Measurements from ENCODE around the gene ASCL2.
"Not testable (repeated sequence)": the region's sequence is repeated elsewhere in the genome, so short reads cannot be mapped to it uniquely, and the experiment has no call there.

The ASCL2 gene

DNA sequence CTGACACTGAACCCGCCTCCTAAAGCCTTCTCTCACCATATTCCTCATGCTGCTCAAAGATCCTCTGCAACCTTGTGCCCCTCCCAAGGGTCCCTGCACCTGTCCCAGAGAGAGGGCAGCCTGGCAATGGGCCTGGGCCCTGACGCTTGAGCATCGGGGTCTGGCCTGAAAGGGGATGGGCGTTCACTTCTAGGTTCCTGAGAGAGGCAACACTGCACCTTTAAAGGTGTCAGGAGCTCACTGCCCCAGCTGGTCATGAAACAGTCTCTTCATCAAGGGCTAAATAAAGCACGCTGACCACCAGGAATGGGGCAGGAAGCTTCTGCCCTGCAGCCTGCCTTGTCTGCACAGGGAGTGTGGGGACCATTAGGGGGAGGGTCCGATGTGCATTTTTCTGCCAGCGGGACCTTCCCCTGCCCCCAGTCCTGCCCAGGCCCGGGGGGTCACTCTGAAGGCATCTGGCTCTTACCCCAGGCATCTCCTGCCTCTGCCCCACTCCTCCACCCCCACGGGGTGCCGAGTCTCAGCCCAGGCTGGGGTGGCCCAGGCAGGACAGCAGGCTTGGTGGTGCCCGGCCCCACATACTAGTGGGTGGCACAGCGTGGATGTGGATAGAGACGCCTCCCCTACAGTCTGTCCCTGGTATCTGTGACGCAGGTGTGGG, 27.9 kb upstream of the ASCL2 start:
- DNase-seq (ENCODE audit: low read depth, low spot score) = no peak

DNA sequence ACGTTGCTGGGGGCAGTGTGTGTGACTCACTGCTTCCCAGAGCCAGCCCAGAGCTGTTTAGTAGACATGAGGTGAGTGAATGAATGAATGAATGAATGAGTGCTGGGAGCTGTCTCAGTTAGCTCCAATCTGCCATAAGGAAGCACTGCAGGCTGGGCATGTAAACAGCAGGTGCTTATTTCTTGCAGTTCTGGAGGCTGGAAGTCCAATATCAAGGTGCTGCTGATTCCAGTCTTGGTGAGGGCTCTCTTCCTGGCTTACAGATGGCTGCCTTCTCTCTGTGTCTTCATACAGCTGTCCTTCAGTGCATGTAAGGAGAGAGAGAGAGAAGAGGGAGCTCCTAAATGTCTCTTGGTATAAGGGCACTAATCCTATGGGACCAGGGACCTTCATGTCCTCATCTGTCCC, 27.2 kb upstream of the ASCL2 start:
- DNase-seq (ENCODE audit: low read depth, low spot score) = no peak

DNA sequence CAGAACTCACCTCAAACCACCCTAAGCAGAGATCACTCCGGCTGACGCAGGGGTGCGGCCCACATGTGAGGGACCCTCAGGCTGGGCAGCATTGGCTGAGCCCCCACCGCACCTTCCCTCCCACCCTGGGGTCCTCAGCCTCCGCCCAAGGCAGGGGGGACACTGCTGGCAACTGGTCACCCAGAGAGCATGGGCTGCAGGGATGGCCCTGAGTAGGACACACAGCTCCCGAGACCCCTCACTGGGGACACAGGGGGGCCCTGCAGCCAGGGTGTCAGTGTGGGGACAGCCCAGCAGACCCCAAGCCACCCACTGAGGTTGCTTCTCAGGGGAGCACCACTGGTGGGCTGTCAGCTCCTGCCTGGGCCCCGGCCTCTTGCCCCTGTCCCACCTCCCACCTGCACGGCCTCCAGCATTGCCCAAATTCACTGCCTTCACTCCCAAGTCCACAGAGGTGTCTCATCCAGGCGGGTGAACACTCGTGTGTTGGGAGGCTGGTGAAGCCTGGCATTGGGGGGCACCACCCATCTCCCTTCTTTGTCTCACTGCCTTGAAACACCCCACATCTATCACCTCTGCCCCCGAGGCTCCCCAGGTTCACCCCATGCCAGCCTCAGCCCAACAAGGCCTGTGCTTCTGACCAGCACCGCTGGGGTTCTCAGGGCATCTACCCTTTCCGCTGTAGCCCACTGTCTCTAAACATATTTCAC, 26.7 kb upstream of the ASCL2 start:
- no peak for DNase-seq (ENCODE audit: low read depth, low spot score)

DNA sequence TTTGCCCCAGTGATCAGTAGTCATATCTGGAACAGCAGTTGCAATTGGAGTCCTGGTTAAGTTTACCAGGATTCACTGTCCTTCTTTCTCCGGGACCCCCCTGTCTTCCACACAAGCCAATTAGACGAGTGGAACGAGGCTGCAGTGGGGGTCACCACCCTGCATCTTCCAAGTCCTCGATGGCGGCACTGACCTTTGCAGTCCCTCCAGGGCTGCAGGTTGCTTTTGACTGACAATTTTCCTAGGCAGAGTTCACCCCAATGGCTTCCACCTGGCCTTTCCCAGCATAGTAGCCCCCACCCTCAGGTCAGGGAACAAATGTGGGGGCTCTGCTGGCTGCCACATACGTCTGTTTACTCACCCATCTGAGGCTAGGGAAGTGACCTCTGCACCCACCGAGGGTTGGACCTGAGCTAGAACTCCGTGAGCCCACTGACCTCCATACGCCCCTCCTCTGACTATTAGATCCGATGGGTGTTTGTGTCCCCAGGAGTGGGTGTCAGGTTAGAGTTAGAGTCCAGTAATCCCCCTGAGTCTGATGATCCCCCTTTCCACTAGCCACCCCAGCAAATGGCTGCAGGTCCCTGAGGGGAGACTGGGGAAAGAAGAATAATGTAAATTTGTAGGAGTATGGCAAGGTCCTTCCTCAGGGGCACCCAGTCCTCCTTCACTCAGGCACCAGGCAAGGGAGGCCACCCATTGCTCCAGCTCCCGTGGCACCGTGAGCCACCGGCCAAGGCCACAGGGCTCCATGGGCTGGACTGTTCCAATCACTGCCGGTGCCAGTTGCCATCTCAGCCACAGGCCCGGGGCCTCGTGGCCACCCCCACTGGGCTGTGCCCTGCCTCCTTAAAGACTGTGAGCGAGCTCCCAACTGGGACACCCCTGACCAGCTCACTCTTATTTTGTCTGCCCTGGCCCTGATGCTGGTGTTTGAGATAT, 25.9 kb upstream of the ASCL2 start:
- DNase-seq (ENCODE audit: low read depth, low spot score) = no peak

DNA sequence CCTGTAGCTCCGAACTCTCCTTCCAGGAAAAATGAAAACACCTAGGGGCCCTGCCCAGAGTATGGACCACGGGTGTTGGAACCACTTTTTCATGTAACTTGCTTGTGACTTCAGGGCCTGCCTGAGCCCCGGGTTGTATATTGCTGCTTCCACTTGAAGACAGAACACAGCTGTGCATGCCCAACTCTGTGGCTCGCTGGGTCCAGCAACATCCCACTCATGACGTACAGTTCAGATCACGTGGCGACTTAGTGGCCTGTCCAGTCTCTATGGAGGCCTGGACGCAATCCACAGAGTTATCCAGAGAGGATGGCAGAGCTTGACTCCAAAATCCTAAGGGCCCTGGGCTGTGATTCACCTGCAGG, 24.5 kb upstream of the ASCL2 start:
- DNase-seq (ENCODE audit: low read depth, low spot score) = no peak

DNA sequence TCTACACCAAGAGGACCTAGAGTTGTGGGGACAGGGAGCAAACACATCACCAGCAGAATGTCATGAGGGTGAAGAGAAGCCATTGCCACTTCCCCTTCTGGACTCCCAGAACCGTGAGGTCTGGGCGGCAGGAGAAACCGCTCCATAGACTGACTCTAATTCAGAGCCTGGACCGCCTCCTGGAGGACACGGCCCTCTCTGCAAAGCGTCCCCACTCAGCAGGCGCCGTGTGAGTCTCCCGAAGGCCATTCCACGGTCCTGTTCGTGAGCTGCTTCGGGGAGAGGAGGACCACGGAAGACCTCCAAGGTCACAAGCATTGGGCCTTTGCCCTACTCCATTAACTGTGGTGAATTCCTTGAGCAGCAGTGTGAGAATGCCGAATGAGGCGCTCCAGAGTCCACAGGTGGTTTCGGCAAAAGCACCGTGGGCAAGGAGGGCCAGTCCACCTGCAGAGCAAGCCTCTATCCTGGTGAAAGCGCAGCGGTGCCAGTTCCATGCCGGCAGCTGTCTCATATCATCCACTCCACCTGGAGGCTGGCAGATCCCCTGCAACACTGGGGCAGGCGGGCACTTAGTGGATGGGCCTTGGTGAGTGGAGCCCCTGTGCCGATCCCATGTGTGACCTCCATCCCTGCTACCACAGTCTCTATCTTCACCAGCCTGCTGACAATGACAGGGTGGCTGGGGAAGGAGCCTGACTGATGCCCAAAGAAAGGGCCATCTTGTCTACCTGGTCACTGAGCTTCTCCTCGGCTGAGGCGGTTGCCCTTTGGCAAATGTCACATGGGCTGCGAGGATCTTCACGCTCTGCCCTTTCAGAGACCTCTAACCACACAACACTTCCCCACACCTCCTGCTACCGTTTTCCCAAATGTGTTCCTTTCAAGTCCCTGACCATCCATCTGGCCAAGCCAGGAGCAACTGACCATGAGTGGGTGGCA, 23.9 kb upstream of the ASCL2 start:
- no peak for DNase-seq (ENCODE audit: low read depth, low spot score)

DNA sequence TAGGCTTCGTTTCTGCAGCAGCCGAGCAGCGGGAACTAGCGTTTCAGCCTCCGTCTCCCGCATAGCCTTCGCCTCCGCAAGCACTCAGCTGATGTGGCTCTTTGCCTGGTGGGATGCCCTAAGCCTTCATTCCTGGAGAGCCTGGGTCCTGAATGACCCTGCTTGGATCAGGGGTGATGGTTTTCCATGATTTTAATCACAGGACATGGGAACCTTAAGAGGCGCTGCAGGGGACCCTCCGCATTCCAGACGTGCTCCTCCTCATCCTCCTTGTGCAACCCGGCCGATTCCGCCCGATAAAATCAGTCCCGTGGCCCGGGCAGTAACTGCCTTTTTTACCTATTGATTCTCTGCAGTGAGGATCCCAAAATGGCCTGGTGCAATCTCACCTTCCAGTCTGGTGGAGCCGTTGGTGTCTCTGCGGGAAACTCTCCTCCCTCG, 23.2 kb upstream of the ASCL2 start:
- no peak for DNase-seq (ENCODE audit: low read depth, low spot score)

DNA sequence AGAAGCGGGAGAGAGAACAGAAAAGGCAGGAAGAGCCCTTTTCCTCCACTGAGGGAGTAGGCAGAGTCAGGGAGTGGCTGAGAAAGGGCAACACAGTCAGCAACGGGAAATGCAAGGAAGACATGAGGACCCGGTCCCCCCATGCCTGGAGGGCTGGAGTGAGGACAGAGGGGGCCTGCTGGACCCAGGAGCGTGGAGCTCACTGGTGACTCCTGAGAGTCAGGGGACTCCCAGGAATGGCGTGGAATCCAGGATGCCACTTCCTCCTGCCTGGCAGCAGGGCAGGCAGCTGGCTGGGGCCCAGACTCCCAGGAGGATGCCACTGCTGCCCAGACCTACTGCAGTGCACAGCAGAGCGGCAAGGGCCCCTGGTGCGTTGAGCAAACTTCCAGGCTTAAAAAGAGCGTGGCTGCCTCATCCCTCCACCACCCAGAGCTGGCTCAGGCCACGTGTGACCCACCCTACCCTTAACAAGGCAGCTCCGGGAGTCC, 20.0 kb upstream of the ASCL2 start:
- no peak for DNase-seq (ENCODE audit: low read depth, low spot score)

DNA sequence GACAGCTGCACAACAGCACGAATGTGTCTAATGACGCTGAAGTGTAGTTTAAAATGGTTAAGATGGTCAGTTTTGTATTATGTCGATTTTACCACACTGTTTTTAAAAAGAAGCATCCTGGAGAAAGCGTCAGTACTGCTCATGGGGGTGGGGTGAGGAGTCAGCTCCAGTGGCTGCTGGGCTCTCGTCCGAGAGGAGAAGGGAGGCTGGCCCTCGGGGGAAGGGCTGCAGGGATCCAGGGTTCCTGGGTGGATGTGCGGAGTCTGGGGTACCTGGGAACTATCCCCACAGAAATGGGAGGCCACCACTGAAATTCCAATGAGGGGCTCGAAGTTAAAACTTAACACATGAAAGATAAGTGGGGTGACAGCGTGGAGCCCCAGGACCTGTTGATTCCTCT, 19.5 kb upstream of the ASCL2 start:
- no peak for DNase-seq (ENCODE audit: low read depth, low spot score)

DNA sequence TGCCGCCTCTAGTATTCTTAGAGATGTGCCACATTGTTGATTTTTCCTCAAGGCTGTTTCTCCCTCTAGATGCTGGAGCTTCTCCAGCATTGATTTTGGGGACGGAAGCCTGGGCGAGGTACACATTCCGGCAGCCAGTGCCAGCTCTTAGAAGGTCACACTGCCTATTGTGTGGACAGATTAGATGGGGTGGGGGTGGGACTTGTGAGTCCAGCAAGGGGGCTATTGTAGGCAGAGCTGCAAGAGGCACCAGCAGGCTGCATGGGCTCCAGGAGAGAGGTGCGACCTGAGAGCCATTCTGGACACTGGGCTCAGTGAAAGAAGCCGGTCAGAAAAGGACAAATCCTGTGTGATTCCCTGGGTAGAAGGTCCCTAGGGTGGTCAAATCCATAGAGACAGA, 19.0 kb upstream of the ASCL2 start:
- DNase-seq (ENCODE audit: low read depth, low spot score) = no peak

DNA sequence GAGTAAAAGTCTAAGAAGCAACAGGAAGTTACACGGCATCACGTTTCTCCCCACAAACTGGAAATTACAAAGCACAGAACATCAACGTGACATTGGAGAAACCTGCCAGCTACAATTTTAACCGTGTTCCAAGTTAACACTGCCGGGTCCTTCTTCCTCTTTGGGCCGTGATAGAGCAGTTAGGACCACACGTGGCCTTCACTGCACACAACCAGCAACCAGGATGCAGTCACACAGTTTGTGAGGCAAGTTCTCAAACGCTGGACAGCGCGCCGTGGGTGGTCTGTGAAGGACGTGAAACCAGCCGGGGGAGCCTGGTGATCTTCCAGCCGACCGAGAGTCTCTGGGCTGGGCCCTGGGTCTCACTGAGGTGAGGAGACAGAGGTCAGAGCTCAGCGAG, 16.7 kb upstream of the ASCL2 start:
- DNase-seq (ENCODE audit: low read depth, low spot score) = no peak

DNA sequence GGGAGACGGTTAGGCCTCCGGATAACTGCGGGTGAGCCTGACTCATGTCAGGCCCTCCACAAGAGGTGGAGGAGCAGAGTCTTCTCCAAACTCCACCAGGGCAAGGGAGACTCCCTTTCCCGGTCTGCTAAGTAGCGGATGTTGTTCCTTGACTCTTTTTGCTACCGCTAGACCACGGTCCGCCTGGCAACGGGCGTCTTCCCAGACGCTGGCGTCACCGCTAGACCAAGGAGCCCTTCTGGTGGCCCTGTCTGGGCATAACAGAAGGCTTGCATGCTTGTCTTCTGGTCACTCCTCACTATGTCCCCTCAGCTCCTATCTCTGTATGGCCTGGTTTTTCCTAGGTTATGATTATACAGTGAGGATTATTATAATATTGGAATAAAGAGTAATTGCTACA, 16.0 kb upstream of the ASCL2 start:
- DNase-seq (ENCODE audit: low read depth, low spot score) = not testable (repeated sequence)

DNA sequence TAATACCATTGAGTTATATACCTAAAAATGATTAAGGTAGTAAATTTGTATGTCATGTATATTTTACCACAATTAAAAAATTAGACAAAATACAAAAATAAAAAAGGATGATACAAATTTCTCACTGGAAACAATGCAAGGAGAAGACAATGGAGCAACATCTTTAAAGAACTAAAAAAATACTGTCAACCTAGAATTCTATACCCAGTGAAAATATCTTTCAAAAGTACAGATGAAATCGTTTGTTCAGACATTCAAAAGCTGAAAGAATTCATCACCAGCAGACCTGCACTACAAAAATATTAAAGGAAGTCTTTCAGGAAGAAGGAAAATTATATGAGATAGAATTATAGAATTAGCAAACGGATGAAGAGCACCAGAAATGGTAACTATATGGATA, 9.8 kb upstream of the ASCL2 start:
- DNase-seq (ENCODE audit: low read depth, low spot score) = no peak

DNA sequence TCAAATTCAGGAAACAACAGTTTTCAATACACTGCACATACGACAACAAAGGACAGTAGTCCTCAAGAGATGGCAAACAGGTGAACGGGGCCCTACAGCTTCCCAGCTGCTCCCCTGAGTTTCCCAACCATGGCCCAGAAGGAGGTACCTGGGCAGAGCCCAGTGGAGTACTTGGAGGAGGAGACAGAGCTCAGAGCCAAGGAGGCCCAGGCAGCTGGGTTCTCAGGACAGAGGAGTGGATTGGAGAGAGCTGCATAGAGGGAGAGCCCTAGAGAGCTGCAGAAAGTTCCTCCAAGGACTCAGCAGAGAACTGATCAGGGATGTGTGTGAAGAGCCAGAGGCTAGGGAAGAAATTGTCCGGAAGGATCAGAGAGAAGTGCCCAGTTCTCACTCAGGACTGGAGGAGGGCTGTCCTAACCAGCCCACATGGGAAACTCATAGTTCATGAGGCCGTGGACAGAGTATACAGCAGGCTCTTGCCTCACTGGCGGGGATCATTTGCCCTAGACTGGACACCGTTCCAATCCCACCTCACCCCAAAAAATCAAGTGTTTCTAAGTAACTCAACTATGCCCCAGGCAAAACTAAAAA, 7.6 kb upstream of the ASCL2 start:
- DNase-seq (ENCODE audit: low read depth, low spot score) = no peak

DNA sequence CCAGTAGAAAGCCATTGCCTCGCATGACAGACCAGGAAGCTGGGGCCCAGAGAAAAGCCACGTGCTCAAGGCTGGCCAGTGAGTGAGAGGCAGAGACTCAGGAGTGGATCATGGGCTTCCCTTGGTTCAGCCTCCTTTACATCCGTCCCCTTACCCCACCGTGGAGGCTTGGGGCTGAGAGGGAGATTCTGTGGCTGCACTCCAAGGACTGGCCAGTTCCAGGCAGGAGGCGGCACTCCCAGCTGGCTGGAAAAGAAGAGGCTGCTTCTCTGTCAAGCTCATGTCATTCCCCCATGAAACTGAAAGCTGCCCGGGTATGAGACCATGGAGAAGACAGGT, 6.6 kb upstream of the ASCL2 start:
- no peak for DNase-seq (ENCODE audit: low read depth, low spot score)

DNA sequence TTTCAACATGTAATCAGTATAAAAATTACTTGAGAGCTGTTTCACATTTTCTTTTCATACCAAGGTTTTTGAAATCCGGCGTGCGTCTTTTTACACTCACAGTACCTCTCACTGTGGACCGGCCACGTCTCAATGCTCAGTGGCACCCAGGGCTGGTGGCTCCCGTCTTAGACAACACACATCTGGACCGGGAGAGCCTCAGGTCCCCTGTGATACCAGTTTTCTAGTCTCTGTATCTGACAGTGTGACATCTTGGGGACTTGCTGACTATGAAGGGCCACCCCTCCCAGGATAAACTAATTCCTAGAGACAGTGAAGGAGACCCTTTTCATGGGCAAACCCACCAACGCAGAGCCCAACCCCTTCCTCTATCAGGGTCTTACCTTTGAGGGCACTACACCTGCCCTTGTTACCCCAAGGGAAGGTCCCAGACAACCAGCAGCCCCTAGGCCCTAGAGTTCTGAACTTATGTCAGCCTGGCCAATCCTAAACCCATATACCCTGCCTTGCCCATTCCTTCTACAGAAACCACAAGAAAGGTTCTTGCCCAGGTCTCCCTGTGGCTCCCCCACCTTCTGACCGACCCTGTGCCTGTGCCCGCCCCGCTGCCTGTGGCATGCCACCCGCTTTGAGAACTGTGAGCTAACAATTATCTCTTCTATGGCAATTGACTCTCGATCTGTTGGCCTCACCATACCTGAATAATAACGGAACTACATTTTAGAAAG, 6.1 kb upstream of the ASCL2 start:
- DNase-seq (ENCODE audit: low read depth, low spot score) = no peak

DNA sequence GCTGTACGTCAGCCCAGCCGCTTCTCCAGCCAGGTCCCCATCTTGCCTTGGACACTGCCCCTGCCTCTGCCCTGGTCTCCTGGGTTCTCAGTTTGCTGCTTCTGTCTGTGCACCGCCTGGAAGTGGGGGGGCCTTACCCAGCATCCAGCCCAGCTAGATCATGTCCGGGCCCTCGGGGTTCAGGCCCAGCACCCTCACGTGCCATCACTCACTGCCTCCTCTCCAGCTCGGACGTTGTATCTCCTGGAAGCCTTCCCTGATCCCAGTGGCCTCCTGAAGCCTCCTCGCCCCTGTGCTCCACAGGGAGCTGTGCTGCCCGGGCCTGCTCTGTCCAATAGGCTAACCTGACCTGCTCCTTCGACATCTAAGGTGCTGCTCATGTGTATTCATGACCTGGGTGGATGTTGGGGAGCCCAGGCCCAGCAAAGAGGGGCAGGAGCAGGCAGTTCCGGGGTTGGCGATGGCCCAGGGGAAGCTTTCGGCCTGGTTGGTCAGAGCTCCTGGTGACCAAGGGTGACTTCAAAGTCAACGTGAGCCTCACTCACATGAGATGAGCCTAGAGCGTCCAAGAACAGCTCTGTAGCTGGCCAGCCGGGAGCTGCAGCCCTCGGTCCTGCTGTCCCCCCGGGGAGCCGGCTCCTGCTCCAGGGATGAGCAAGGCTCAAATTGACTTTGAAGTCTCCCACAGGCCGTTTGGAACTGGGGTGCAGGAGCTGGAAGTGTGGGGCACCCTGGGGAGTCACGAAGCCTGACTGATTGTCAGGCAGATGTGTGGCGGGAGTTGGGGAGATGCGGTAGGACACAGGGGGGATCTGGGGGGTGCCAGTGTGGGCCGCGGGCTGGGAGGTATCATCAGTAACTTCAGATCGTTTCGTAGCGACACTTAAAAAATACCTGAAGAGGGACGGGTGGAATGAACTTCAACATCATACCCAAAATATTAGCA, 5.2 kb upstream of the ASCL2 start:
- no peak for DNase-seq (ENCODE audit: low read depth, low spot score)

DNA sequence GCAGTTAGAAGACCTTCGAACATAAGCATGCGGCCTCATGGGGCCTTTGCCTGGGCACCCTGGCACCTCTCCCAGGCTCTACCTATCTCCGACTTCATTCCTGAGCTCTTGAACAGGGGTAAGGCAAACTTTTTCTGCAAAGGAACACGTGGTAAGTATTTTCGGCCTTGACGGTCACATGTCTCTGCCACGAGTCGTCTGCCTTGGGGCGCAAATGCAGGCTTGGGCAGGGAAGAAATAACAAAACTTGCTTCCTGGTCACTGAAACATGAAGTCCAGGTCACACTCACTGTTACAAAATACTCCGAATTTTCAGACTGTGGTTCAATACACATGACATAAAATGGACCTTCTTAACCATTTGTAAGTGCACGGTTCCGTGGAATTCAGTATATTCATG, 3.4 kb upstream of the ASCL2 start:
- no peak for DNase-seq (ENCODE audit: low read depth, low spot score)

DNA sequence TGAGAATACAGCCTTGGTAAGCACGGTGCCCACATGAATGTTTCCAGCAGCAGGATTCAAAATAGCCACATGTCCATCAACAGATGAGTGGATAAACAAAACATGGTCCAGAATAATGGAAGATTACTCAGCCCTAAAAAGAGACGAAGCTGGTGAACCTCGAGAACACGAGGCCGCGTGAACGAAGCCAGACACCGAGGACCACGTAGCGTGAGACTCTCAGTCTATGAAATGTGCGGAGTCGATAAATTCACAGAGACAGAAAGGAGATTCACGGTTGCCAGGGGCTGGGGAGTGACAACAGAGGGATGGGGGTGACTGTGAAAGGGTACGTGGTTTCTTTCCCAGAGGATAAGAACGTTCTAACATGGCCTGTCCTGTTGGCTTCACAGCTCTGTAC, 2.9 kb upstream of the ASCL2 start:
- no peak for DNase-seq (ENCODE audit: low read depth, low spot score)
